Right forelimb (tissue), 1 donor: ENCODE results near the gene CNN2.

Experiments
- DNase-seq: peaks from one replicate; pipeline ENCODE4 v3.0.0-alpha.2; 2018

CNN2 gene

DNA sequence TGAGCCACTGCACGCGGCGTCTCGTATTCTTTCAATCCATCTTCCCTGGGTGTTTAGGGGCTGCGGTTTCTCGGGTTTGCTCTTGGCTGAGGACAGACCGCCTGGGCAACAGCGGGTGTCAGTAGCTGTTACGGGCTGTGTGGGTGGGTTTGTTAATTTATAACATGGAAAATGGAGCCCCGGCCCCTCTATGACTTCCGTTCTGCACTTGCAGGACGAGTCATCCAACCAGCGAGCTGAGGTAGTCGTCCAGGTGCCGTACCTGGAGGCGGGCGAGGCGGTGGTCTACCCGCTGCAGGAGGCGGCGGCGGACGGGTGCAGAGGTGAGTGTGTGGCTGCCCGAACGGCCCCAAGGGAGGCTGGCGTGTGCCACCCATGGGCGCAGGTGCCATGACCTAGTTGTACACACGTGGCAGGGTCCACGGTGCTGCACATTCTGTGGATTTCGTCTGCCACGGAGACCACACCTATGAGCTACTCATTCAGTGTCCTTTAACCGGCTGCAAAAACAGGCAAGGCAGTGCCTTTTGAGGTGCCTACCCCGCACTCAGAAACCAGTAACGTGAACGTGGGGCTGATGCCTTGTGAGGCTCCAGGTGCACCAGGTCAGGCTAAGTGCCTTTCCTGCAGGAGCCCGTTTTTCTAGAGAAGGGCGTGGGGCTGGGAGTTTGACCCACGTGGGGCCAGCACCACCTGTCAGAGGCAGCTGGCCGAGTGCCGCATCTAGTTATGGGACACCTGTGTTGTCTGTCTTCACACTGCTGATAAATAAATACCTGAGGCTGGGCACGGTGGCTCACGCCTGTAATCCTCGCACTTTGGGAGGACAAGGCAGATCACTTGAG lies 57.8 kb downstream of the CNN2 start:
- no peak for DNase-seq

DNA sequence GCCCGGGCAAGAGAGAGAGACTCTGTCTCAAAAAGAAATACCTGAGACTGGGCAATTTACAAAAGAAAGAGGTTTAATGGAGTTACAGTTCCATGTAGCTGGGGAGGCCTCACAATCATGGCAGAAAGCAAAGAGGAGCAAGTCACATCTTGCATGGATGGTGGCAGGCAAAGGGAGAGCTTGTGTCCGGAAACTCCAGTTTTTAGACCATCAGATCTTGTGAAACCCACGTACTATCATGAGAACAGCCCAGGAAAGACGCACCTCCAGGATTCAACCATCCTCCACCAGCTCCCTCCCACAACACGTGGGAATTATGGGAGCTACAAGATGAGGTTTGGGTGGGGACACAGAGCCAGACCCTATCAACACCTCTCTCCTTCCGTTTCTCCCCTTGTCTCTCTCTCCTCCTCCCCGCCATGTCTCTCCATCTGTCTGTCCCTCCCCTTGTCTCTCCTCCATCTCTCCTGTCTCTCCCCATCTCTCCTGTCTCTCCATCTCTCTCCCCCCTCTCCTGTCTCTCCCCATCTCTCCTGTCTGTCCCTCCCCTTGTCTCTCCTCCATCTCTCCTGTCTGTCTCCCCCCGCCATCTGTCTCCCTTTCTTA lies 58.7 kb downstream of the CNN2 start:
- no peak for DNase-seq

- no peak for DNase-seq
These were observed 59.5 kb downstream of the CNN2 start for GRCh38 chr19:1085676-1086442.

- no peak for DNase-seq
These were observed 60.2 kb downstream of the CNN2 start for GRCh38 chr19:1086613-1087012.

DNA sequence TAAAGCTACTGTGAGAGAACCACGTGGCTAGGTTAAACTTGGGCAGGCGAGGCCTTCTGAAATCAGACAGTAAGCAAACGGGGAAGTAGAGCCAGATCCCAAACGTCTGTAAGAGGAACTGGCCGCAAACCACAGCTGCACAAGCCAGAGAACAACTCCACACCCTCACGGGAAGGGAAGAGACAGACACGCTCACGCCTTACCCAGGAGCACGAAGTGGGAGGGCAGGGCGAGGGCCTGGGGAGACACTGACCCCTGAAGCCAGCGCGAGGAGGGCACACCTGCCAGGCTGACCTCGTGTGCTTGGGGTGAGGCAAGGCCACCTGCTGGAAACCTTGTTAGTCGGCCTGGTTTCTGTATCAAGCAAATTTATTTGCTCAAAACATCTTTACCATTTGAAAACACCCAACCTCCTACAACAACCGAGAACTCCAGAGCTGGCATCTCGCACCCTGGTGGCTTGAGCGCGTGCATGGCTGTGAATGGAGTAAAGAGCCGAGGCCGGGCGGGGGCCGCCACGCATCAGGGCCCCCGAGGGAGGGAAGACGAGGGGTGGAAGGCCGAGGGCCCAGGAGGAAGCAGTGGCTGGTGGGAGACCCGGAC lies 61.5 kb downstream of the CNN2 start:
- no peak for DNase-seq

- DNase-seq, result no peak
These were observed 62.1 kb downstream of the CNN2 start for GRCh38 chr19:1088416-1089010.
